Mesendoderm (in vitro differentiated cells): ENCODE results near the gene CENPX. TPM values are rescaled to one million over a fixed set of nuclear protein-coding genes. Genes with fewer than 3 reads are reported as not detected.

Experiments used
- DNase-seq: peaks from one replicate; pipeline ENCODE4 v3.0.0; 2013
- H2AK5ac ChIP-seq: 2 replicates; pipeline ENCODE4 v1.6.1; 2013; ENCODE audit warnings: low read length, inconsistent platforms
- H2BK120ac ChIP-seq: 2 replicates; pipeline ENCODE4 v1.6.1; 2013; ENCODE audit warnings: low read depth, mild to moderate bottlenecking, low read length, moderate library complexity, mixed read lengths
- H2BK15ac ChIP-seq: replicated peaks from 2 replicates; pipeline ENCODE4 v1.6.1; 2013; ENCODE audit warnings: low read depth, mild to moderate bottlenecking, moderate library complexity
- H2BK5ac ChIP-seq: 2 replicates; pipeline ENCODE4 v1.6.1; 2013; ENCODE audit warnings: low read length, inconsistent platforms
- H3K18ac ChIP-seq: 2 replicates; pipeline ENCODE4 v1.6.1; 2013; ENCODE audit warnings: mild to moderate bottlenecking, low read length, mixed read lengths
- H3K23ac ChIP-seq: one replicate; pipeline ENCODE4 v1.6.1; 2013; ENCODE audit warnings: low read length
- H3K27ac ChIP-seq: 2 replicates; pipeline ENCODE4 v1.5.1; 2013; ENCODE audit warnings: low read depth, mild to moderate bottlenecking, inconsistent platforms, low read length, moderate library complexity
- H3K27me3 ChIP-seq: 2 replicates; pipeline ENCODE4 v1.6.1; 2013; ENCODE audit warnings: low read length, control low read depth, mild to moderate bottlenecking, inconsistent platforms; ENCODE audit not compliant: insufficient read depth, poor library complexity
- H3K36me3 ChIP-seq: 2 replicates; pipeline ENCODE4 v1.6.1; 2013; ENCODE audit warnings: low read length, inconsistent platforms; ENCODE audit not compliant: control insufficient read depth, insufficient read depth
- H3K4ac ChIP-seq: one replicate; pipeline ENCODE4 v1.6.1; 2013; ENCODE audit warnings: low read depth, mild to moderate bottlenecking, low read length, moderate library complexity
- H3K4me1 ChIP-seq: 2 replicates; pipeline ENCODE4 v1.6.1; 2013; ENCODE audit warnings: low read depth, low read length, inconsistent platforms; ENCODE audit not compliant: control insufficient read depth
- H3K4me2 ChIP-seq: 2 replicates; pipeline ENCODE4 v1.6.1; 2013; ENCODE audit warnings: low read length
- H3K4me3 ChIP-seq: 2 replicates; pipeline ENCODE4 v1.5.1; 2013; ENCODE audit warnings: mild to moderate bottlenecking, low read length
- H3K56ac ChIP-seq: one replicate; pipeline ENCODE4 v1.6.1; 2013; ENCODE audit warnings: low read length
- H3K79me1 ChIP-seq: 2 replicates; pipeline ENCODE4 v1.6.1; 2013; ENCODE audit warnings: low read length, inconsistent platforms
- H3K79me2 ChIP-seq: 2 replicates; pipeline ENCODE4 v1.6.1; 2013; ENCODE audit warnings: mild to moderate bottlenecking, low read length; ENCODE audit not compliant: control insufficient read depth, insufficient read depth
- H3K9ac ChIP-seq: 2 replicates; pipeline ENCODE4 v1.6.1; 2013; ENCODE audit warnings: low read length, inconsistent platforms
- H4K5ac ChIP-seq: one replicate; pipeline ENCODE4 v1.6.1; 2013; ENCODE audit warnings: low read length
- H4K8ac ChIP-seq: one replicate; pipeline ENCODE4 v1.6.1; 2013; ENCODE audit warnings: low read depth, mild to moderate bottlenecking, control low read depth, low read length, moderate library complexity
- WGBS: extraction: QIAGEN DNeasy Blood & Tissue Kit; methylation state at CpG from one replicate; pipeline ENCODE4 v1.1.7; 2013; ENCODE audit warnings: low lambda C conversion rate, missing lambda C conversion rate; ENCODE audit not compliant: insufficient coverage; ENCODE audit errors: extremely low coverage; 5-methylcytosine and 5-hydroxymethylcytosine counted together
- polyA plus RNA-seq, 2 experiments: library from polyadenylated mRNA; stranded (reverse); fragments of 200-250 nt; gene quantifications; one replicate each; pipeline ENCODE4 v1.2.3, GENCODE V29; 2013

Gene CENPX
- 59.9 TPM for polyA plus RNA-seq (2013, experiment 1 of 2)
- 60.0 TPM for polyA plus RNA-seq (2013, experiment 2 of 2)

- Histone ChIP-seq H3K27me3 (no peaks in the 10 kb centered on the region), H3K4me2 (peak within 1 kb of the TSS; percentile 98), H3K18ac (peak within 1 kb of the TSS; percentile 11), H3K79me2 (peaks cover 8% of the 10 kb centered on the region), H3K4me1 (no peaks in the 10 kb centered on the region), H3K56ac (peak within 1 kb of the TSS; percentile 98), H3K9ac (peak within 1 kb of the TSS; percentile 96), H2AK5ac (peak within 1 kb of the TSS; percentile 38), H3K4ac (no peak within 1 kb of the TSS), H2BK15ac (no peak within 1 kb of the TSS), H3K27ac (no peak within 1 kb of the TSS), H3K36me3 (no peaks in the 10 kb centered on the region), H4K8ac (no peak within 1 kb of the TSS), H2BK5ac (no peak within 1 kb of the TSS), H4K5ac (no peak within 1 kb of the TSS), H3K23ac (peak within 1 kb of the TSS; percentile 80), H3K4me3 (peak within 1 kb of the TSS; percentile 91), H3K79me1 (peaks cover 8% of the 10 kb centered on the region), H2BK120ac (no peak within 1 kb of the TSS)
- WGBS, result no CpG with 5 or more reads among the region's 64 CpGs
- DNase-seq, result no peak
Observed at GRCh38 chr17:82022310-82022980, at the start of gene CENPX. CENPX (minus strand) TSS chr17:82022878; CDS start chr17:82022861, 17 bp downstream.

DNA sequence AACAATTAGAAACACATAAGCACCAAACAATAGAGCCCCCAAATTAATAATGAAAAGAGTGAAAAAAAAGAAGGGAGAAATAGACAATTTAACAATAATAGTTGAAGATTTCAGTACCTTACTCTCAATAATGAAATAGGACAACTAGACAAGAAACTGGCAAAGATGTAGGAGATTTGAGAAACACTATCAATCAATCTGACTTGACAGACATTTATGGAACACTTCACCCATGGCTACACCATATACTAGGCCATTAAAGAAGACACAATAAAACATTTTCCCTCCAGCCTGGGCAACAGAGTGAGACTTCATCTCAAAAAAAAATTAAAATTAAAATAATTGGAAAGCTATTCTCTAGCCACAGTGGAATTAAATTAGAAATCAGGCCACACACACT, 47.9 kb upstream of the CENPX start:
- no peak for DNase-seq
- Histone ChIP-seq H3K4me2 (no peak overlapping the region), H3K23ac (no peak overlapping the region), H3K79me1 (no peaks in the 10 kb centered on the region), H3K36me3 (no peaks in the 10 kb centered on the region), H3K27ac (no peak overlapping the region), H4K5ac (no peak overlapping the region), H3K79me2 (no peaks in the 10 kb centered on the region), H2BK15ac (no peak overlapping the region), H3K18ac (no peak overlapping the region), H3K4ac (no peak overlapping the region), H3K9ac (no peak overlapping the region), H3K56ac (no peak overlapping the region), H2BK5ac (no peak overlapping the region), H3K4me3 (no peak overlapping the region), H2BK120ac (no peak overlapping the region), H2AK5ac (no peak overlapping the region), H4K8ac (no peak overlapping the region), H3K4me1 (no peaks in the 10 kb centered on the region), H3K27me3 (no peaks in the 10 kb centered on the region)

DNA sequence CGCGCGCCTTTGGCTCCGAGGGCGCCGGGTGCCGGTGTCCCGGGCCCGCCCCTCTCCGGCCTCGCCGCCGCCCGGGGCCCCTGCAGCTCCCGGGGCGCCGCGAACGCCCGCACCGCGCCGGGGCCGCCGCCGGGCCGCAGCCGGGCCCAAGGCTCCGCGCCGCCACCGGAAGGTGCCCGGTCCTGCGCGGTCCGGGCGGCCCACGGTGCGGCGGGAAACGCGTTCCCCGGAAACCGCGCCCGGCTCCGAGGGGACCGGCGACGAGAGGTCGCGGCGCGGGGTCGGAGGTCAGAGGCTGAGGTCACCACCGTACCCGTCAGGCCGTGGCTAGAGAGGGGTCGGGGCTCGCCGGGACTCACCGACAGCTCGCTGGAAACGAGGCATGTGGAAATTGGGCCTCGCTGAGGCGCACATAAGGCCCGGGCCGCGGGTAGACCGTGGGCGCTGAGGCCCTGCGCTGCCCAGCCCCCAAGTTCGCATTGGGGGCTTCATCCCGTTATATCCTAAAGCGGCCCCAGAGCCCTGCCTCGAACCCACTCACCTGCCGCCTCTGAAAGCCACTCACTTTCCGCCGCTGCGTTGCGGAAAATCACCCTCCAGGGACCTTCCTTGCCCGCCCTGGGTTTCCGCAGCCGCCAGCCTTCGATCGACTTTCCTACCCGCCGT, 43.1 kb upstream of the CENPX start, which contains the start of gene DUS1L:
DUS1L (minus strand) TSS at position 167 of the 666 bp plus-strand sequence. CDS start 745 bp downstream, outside the sequence.
- Histone ChIP-seq H4K8ac (peak within 1 kb of the TSS; percentile 90), H4K5ac (no peak within 1 kb of the TSS), H3K23ac (peak within 1 kb of the TSS; percentile 3), H3K4me3 (peak within 1 kb of the TSS; percentile 73), H3K9ac (peak within 1 kb of the TSS; percentile 88), H3K4me1 (no peaks in the 10 kb centered on the region), H3K4ac (peak within 1 kb of the TSS; percentile 39), H2BK15ac (no peak within 1 kb of the TSS), H3K79me1 (peaks cover 2% of the 10 kb centered on the region), H2BK5ac (no peak within 1 kb of the TSS), H3K79me2 (no peaks in the 10 kb centered on the region), H2BK120ac (no peak within 1 kb of the TSS), H3K18ac (peak within 1 kb of the TSS; percentile 1), H3K36me3 (peaks cover 2% of the 10 kb centered on the region), H3K27ac (no peak within 1 kb of the TSS), H3K56ac (peak within 1 kb of the TSS; percentile 95), H2AK5ac (no peak within 1 kb of the TSS), H3K4me2 (peak within 1 kb of the TSS; percentile 68), H3K27me3 (no peaks in the 10 kb centered on the region)
- peak; percentile 50 for DNase-seq
- WGBS, result no CpG with 5 or more reads among the region's 88 CpGs

- Histone ChIP-seq H2AK5ac (no peak overlapping the region), H2BK15ac (no peak overlapping the region), H3K27me3 (no peaks in the 10 kb centered on the region), H3K27ac (no peak overlapping the region), H2BK120ac (no peak overlapping the region), H3K79me1 (peaks cover 2% of the 10 kb centered on the region), H3K4me3 (peak overlapping the region; percentile 73), H3K18ac (no peak overlapping the region), H3K4me2 (peak overlapping the region; percentile 53), H4K8ac (no peak overlapping the region), H4K5ac (no peak overlapping the region), H3K36me3 (peaks cover 4% of the 10 kb centered on the region), H2BK5ac (no peak overlapping the region), H3K23ac (no peak overlapping the region), H3K4me1 (no peaks in the 10 kb centered on the region), H3K4ac (peak overlapping the region; percentile 39), H3K56ac (peak overlapping the region; percentile 94), H3K79me2 (no peaks in the 10 kb centered on the region), H3K9ac (peak overlapping the region; percentile 85)
- no peak for DNase-seq
- WGBS, result no CpG with 5 or more reads among the region's 47 CpGs
Observed at GRCh38 chr17:82065193-82065637, 42.5 kb upstream of the CENPX start.

DNA sequence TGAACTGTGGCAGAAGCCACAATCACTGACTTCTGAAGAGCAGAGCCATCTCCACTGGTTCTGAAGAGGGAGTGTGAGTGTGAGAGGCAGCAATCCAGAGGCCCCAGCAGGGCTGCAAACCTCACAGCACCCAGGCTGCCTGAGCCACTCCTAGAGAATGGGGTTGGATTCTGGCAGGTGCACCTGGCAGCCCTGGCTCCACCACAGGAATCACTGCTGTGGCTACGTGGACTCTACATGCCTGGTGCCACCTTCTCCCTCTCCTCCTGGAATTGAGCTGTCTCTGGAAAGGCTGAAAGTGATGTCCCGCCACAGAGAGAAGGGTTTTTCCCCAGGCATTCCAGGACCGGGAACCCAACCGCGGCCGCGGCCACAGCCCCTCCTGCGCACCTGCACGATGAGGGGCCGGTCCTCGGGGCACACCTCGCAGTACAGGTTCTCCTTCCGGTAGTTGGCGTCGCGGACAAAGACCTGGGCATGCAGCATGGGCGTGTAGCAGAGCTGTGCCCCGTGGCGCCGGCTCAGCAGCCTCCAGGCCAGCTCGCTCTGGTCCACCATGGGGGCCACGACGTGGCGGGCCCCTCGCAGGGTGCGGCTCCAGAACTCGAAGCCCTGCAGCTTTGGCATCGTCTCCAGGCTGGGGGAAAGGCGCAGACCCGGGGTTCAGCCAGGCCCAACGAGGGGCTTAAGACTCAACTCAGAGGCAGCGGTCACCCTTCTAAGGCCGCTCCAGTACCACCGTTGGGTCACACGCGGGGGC, 41.9 kb upstream of the CENPX start:
- H3K79me1 ChIP-seq, result peaks cover 2% of the 10 kb centered on the region
- no peaks in the 10 kb centered on the region for H3K27me3 ChIP-seq
- H3K36me3 ChIP-seq, result peaks cover 4% of the 10 kb centered on the region
- H3K27ac ChIP-seq, result no peak overlapping the region
- H3K4me1 ChIP-seq, result no peaks in the 10 kb centered on the region
- H3K18ac ChIP-seq, result no peak overlapping the region
- H2BK15ac ChIP-seq, result no peak overlapping the region
- H3K4me2 ChIP-seq, result peak overlapping the region; percentile 53
- DNase-seq, result no peak
- no peak overlapping the region for H3K4ac ChIP-seq
- H2BK120ac ChIP-seq, result no peak overlapping the region
- H3K79me2 ChIP-seq, result no peaks in the 10 kb centered on the region
- H3K23ac ChIP-seq, result no peak overlapping the region
- peak overlapping the region; percentile 85 for H3K9ac ChIP-seq
- H2BK5ac ChIP-seq, result no peak overlapping the region
- H3K4me3 ChIP-seq, result peak overlapping the region; percentile 73
- no CpG with 5 or more reads among the region's 36 CpGs for WGBS
- H2AK5ac ChIP-seq, result no peak overlapping the region
- H3K56ac ChIP-seq, result peak overlapping the region; percentile 94
- no peak overlapping the region for H4K5ac ChIP-seq
- H4K8ac ChIP-seq, result no peak overlapping the region
